ENCODE measurements around the gene TSTD1.
A peak's percentile ranks its signal among the peaks of the same experiment; 100 is the strongest.

Gene TSTD1

GRCh38 chr1:161054805-161055204 is 16.0 kb upstream of the TSTD1 start:
- no peak overlapping the region for H3K4me3 ChIP-seq (IDR thresholded peaks at IDR 0.05; ENCODE audit: insufficient read depth, low read depth, low read length)
- H3K36me3 ChIP-seq (ENCODE audit: insufficient read depth), result peaks cover 30% of the 10 kb centered on the region; the same call in 1 of the 2 replicates
- H3K27me3 ChIP-seq (ENCODE audit: insufficient read depth, low read depth), result no peaks in the 10 kb centered on the region
- peaks cover 8% of the 10 kb centered on the region for H3K4me1 ChIP-seq (ENCODE audit: low read depth, poor library complexity, severe bottlenecking)
- no peak overlapping the region for H3K4me2 ChIP-seq
- H3K79me2 ChIP-seq (ENCODE audit: insufficient read depth, low read depth), result no peaks in the 10 kb centered on the region
- peak; percentile 79 for TF ChIP-seq CTCF (conservative IDR thresholded peaks at IDR 0.05; ENCODE audit: low read depth, low read length)
- H3K27ac ChIP-seq, result no peak overlapping the region
- no peak overlapping the region for H2AFZ ChIP-seq (ENCODE audit: low read depth)
- no peak overlapping the region for H3K9ac ChIP-seq
- H4K20me1 ChIP-seq (ENCODE audit: insufficient read depth), result no peaks in the 10 kb centered on the region

DNA sequence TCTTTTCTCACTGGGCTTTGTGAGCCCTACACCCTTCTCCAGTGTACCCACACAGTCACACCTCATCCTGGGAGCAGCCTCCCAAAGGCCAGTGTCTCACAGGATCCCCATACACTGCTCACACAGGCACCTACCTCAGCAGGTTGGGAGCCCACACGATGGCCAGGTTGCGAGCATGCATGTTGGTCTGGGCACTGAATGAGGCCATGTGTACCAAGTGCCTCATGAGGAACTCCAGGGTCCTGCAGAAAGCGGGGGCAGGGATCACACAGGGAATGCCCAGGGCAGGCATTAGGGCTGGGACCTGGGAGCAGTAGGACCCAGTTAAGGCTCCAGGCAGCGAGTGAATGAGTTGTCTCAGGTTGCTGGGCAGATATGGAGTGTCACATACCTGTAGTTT is 15.5 kb upstream of the TSTD1 start:
- TF ChIP-seq CTCF (conservative IDR thresholded peaks at IDR 0.05; ENCODE audit: low read depth, low read length), result no peak
- Histone ChIP-seq H3K9ac (no peak overlapping the region), H3K36me3 (ENCODE audit: insufficient read depth) (peaks cover 30% of the 10 kb centered on the region; the same call in 1 of the 2 replicates), H2AFZ (ENCODE audit: low read depth) (no peak overlapping the region), H3K27me3 (ENCODE audit: insufficient read depth, low read depth) (no peaks in the 10 kb centered on the region), H3K4me3 (IDR thresholded peaks at IDR 0.05; ENCODE audit: insufficient read depth, low read depth, low read length) (no peak overlapping the region), H3K4me1 (ENCODE audit: low read depth, poor library complexity, severe bottlenecking) (peaks cover 2% of the 10 kb centered on the region), H3K79me2 (ENCODE audit: insufficient read depth, low read depth) (no peaks in the 10 kb centered on the region), H3K4me2 (no peak overlapping the region), H4K20me1 (ENCODE audit: insufficient read depth) (no peaks in the 10 kb centered on the region), H3K27ac (no peak overlapping the region)

- Histone ChIP-seq H3K79me2 (ENCODE audit: insufficient read depth, low read depth) (no peaks in the 10 kb centered on the region), H3K4me1 (ENCODE audit: low read depth, poor library complexity, severe bottlenecking) (no peaks in the 10 kb centered on the region), H3K27me3 (ENCODE audit: insufficient read depth, low read depth) (no peaks in the 10 kb centered on the region), H2AFZ (ENCODE audit: low read depth) (no peak overlapping the region), H3K4me2 (no peak overlapping the region), H4K20me1 (ENCODE audit: insufficient read depth) (no peaks in the 10 kb centered on the region), H3K27ac (no peak overlapping the region), H3K9ac (no peak overlapping the region), H3K4me3 (IDR thresholded peaks at IDR 0.05; ENCODE audit: insufficient read depth, low read depth, low read length) (no peak overlapping the region), H3K36me3 (ENCODE audit: insufficient read depth) (peaks cover 30% of the 10 kb centered on the region; the same call in 1 of the 2 replicates)
- no peak for TF ChIP-seq CTCF (conservative IDR thresholded peaks at IDR 0.05; ENCODE audit: low read depth, low read length)
These were observed 14.1 kb upstream of the TSTD1 start for GRCh38 chr1:161052899-161053298.

- Histone ChIP-seq H3K79me2 (ENCODE audit: insufficient read depth, low read depth) (no peaks in the 10 kb centered on the region), H2AFZ (ENCODE audit: low read depth) (no peak overlapping the region), H3K4me3 (IDR thresholded peaks at IDR 0.05; ENCODE audit: insufficient read depth, low read depth, low read length) (no peak overlapping the region), H3K27ac (no peak overlapping the region), H3K4me2 (no peak overlapping the region), H3K9ac (no peak overlapping the region), H3K27me3 (ENCODE audit: insufficient read depth, low read depth) (no peaks in the 10 kb centered on the region), H3K4me1 (ENCODE audit: low read depth, poor library complexity, severe bottlenecking) (peaks cover 13% of the 10 kb centered on the region), H4K20me1 (ENCODE audit: insufficient read depth) (no peaks in the 10 kb centered on the region), H3K36me3 (ENCODE audit: insufficient read depth) (peaks cover 26% of the 10 kb centered on the region; the same call in 1 of the 2 replicates)
- no peak for TF ChIP-seq CTCF (conservative IDR thresholded peaks at IDR 0.05; ENCODE audit: low read depth, low read length)
These were observed 12.5 kb upstream of the TSTD1 start for GRCh38 chr1:161051219-161051618.
